SK-N-SH treated with all-trans-retinoic acid at 6 μM for 48 hours (cell line): ENCODE measurements around the gene DAGLA.

ENCODE experiments used
- ATAC-seq: fragments of 200-7000 bp; cut with Tn5 transposase; 3 replicates; pipeline ENCODE4 v1.9.1; 2020; ENCODE audit warnings: mild to moderate bottlenecking, moderate library complexity
- ARNTL ChIP-seq: fragments of 450-650 bp; formaldehyde crosslinking; IDR thresholded peaks from 2 replicates; pipeline ENCODE4 v1.5.0; 2020; ENCODE audit warnings: low read depth, mild to moderate bottlenecking, moderate library complexity, borderline replicate concordance
- BACH2 ChIP-seq: fragments of 250-450 bp; sonication (Bioruptor Pico); IDR thresholded peaks from 2 replicates; pipeline ENCODE4 v1.9.0; 2021; ENCODE audit warnings: mild to moderate bottlenecking, borderline replicate concordance
- CREB5 ChIP-seq: fragments of 250-450 bp; sonication (Bioruptor Pico); IDR thresholded peaks from 2 replicates; pipeline ENCODE4 v1.5.1; 2020; ENCODE audit warnings: low read depth, mild to moderate bottlenecking, moderate library complexity
- CSDC2 ChIP-seq: fragments of 250-450 bp; sonication (Bioruptor Pico); IDR thresholded peaks from 2 replicates; pipeline ENCODE4 v1.5.0; 2020; ENCODE audit warnings: mild to moderate bottlenecking, moderate library complexity
- CSRNP3 ChIP-seq: fragments of 250-450 bp; sonication (Bioruptor Pico); IDR thresholded peaks from 2 replicates; pipeline ENCODE4 v1.5.1; 2021; ENCODE audit warnings: mild to moderate bottlenecking, moderate library complexity
- ESRRG ChIP-seq: fragments of 250-450 bp; sonication (Bioruptor Pico); IDR thresholded peaks from 2 replicates; pipeline ENCODE4 v1.6.1; 2021; ENCODE audit warnings: mild to moderate bottlenecking
- GLIS3 ChIP-seq: fragments of 250-450 bp; sonication (Bioruptor Pico); IDR thresholded peaks from 2 replicates; pipeline ENCODE4 v1.5.0; 2020; ENCODE audit warnings: mild to moderate bottlenecking, moderate library complexity
- ISL1 ChIP-seq: fragments of 250-450 bp; sonication (Bioruptor Pico); IDR thresholded peaks from 2 replicates; pipeline ENCODE4 v2.1.2; 2022; ENCODE audit warnings: mild to moderate bottlenecking, moderate library complexity
- OSR1 ChIP-seq: fragments of 250-450 bp; sonication (Bioruptor Pico); IDR thresholded peaks from 2 replicates; pipeline ENCODE4 v1.8.0; 2022; ENCODE audit warnings: moderate library complexity, mild to moderate bottlenecking, inconsistent platforms
- PPARA ChIP-seq: fragments of 250-450 bp; sonication (Bioruptor Pico); IDR thresholded peaks from 2 replicates; pipeline ENCODE4 v1.5.0; 2020; ENCODE audit warnings: mild to moderate bottlenecking, borderline replicate concordance
- RARB ChIP-seq: fragments of 250-450 bp; sonication (Bioruptor Pico); IDR thresholded peaks from 2 replicates; pipeline ENCODE4 v1.8.0; 2021; ENCODE audit warnings: mild to moderate bottlenecking, moderate library complexity
- SNAI2 ChIP-seq: fragments of 250-450 bp; sonication (Bioruptor Pico); IDR thresholded peaks from 2 replicates; pipeline ENCODE4 v1.5.0; 2020; ENCODE audit warnings: mild to moderate bottlenecking, moderate library complexity
- TCF4 ChIP-seq: fragments of 250-450 bp; sonication (Bioruptor Pico); IDR thresholded peaks from 2 replicates; pipeline ENCODE4 v1.8.0; 2021; ENCODE audit warnings: mild to moderate bottlenecking, moderate library complexity, borderline replicate concordance
- TOX ChIP-seq: fragments of 250-450 bp; sonication (Bioruptor Pico); IDR thresholded peaks from 2 replicates; pipeline ENCODE4 v1.8.0; 2021; ENCODE audit warnings: mild to moderate bottlenecking, moderate library complexity, borderline replicate concordance
- TSHZ2 ChIP-seq: fragments of 250-450 bp; sonication (Bioruptor Pico); IDR thresholded peaks from 2 replicates; pipeline ENCODE4 v1.5.0; 2020; ENCODE audit warnings: mild to moderate bottlenecking, moderate library complexity
- ZC3H10 ChIP-seq: fragments of 250-450 bp; sonication (Bioruptor Pico); IDR thresholded peaks from 2 replicates; pipeline ENCODE4 v1.5.1; 2021; ENCODE audit warnings: mild to moderate bottlenecking, moderate library complexity
- ZFP3 ChIP-seq: fragments of 250-450 bp; sonication (Bioruptor Pico); IDR thresholded peaks from 2 replicates; pipeline ENCODE4 v1.5.0; 2020; ENCODE audit warnings: mild to moderate bottlenecking, moderate library complexity
- TF ChIP-seq, protein P1 (sequence below): fragments of 250-450 bp; sonication (Bioruptor Pico); IDR thresholded peaks from 2 replicates; pipeline ENCODE4 v1.8.0; 2021; ENCODE audit warnings: low read depth, mild to moderate bottlenecking, moderate library complexity, borderline replicate concordance

Gene DAGLA

GRCh38 chr11:61686469-61686868, 6.3 kb downstream of the DAGLA start:
- no peak for ATAC-seq
- no peak for TF ChIP-seq CREB5 (CRISPR knock-in tag)
- no peak for TF ChIP-seq ARNTL (CRISPR knock-in tag)
- TF ChIP-seq ESRRG (CRISPR knock-in tag), result no peak
- TF ChIP-seq OSR1 (CRISPR knock-in tag), result no peak
- no peak for TF ChIP-seq CSDC2 (CRISPR knock-in tag)
- TF ChIP-seq TSHZ2 (CRISPR knock-in tag), result no peak
- no peak for TF ChIP-seq BACH2 (CRISPR knock-in tag)
- TF ChIP-seq ISL1 (CRISPR knock-in tag), result no peak
- TF ChIP-seq, protein P1, sequence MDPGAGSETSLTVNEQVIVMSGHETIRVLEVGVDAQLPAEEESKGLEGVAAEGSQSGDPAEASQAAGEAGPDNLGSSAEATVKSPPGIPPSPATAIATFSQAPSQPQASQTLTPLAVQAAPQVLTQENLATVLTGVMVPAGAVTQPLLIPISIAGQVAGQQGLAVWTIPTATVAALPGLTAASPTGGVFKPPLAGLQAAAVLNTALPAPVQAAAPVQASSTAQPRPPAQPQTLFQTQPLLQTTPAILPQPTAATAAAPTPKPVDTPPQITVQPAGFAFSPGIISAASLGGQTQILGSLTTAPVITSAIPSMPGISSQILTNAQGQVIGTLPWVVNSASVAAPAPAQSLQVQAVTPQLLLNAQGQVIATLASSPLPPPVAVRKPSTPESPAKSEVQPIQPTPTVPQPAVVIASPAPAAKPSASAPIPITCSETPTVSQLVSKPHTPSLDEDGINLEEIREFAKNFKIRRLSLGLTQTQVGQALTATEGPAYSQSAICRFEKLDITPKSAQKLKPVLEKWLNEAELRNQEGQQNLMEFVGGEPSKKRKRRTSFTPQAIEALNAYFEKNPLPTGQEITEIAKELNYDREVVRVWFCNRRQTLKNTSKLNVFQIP (CRISPR knock-in tag), result no peak
- no peak for TF ChIP-seq PPARA (CRISPR knock-in tag)
- no peak for TF ChIP-seq SNAI2 (CRISPR knock-in tag)
- no peak for TF ChIP-seq RARB (CRISPR knock-in tag)
- TF ChIP-seq ZFP3 (CRISPR knock-in tag), result no peak
- TF ChIP-seq CSRNP3 (CRISPR knock-in tag), result no peak
- TF ChIP-seq, all 23 proteins: peak for 0

GRCh38 chr11:61687420-61687819, 7.2 kb downstream of the DAGLA start:
- TF ChIP-seq CSRNP3 (CRISPR knock-in tag), result no peak
- TF ChIP-seq ZFP3 (CRISPR knock-in tag), result no peak
- TF ChIP-seq ARNTL (CRISPR knock-in tag), result no peak
- no peak for TF ChIP-seq CREB5 (CRISPR knock-in tag)
- TF ChIP-seq ESRRG (CRISPR knock-in tag), result no peak
- TF ChIP-seq OSR1 (CRISPR knock-in tag), result no peak
- TF ChIP-seq, protein P1 (CRISPR knock-in tag), result no peak
- no peak for TF ChIP-seq TOX (CRISPR knock-in tag)
- no peak for TF ChIP-seq GLIS3 (CRISPR knock-in tag)
- no peak for TF ChIP-seq ZC3H10 (CRISPR knock-in tag)
- TF ChIP-seq TCF4 (CRISPR knock-in tag), result no peak

More at GRCh38 chr11:61687420-61687819, 7.2 kb downstream of the DAGLA start:
- ATAC-seq, result no peak
